GM10248 (cell line): ENCODE data around the gene SLC24A3.

Experiments
- CTCF ChIA-PET: fragments of 300-600 bp; sonication (Branson Sonifier 250); formaldehyde crosslinking; extraction: SDS; loops from one replicate; lab custom pipeline; 2021; ENCODE audit warnings: antibody characterized with exemption; lab: Yijun Ruan, JAX
- POLR2A ChIA-PET: fragments of 350-650 bp; sonication (Branson Sonifier 250); formaldehyde crosslinking; extraction: SDS; loops from one replicate; lab custom pipeline; 2020; ENCODE audit warnings: antibody characterized with exemption; lab: Yijun Ruan, JAX
- DNase-seq: peaks from one replicate; pipeline ENCODE4 v3.0.0; 2012; ENCODE audit errors: extremely low spot score
- CTCF ChIP-seq: IDR thresholded peaks from 2 replicates; pipeline ENCODE4 v1.5.1; 2012; ENCODE audit warnings: mild to moderate bottlenecking, low read depth; ENCODE audit errors: extremely low read depth, missing control alignments, control extremely low read depth

The SLC24A3 gene

DNA sequence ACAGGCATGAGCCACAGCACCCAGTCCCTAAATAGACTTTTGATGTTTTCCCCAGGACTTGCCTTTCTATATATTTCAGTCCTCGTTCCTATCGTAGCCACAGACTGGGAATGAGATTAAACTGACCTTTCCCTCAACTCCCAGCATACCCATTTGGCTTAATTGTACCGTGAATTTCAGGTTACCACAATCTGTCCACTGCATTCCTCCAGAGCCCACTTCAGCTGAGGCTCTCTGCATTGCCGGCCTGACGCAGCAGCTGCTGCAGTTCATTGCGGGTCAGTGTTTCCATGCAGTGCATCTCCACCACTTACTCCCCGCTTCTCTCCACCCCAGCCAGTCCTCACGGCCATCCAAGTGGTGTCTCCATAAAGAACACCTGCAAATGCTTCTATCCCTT lies 442.5 kb downstream of the SLC24A3 start:
- ChIA-PET CTCF (no interaction called here), POLR2A (no interaction called here)
- no peak for TF ChIP-seq CTCF
- no peak for DNase-seq

- no peak for TF ChIP-seq CTCF
- CTCF ChIA-PET: interaction anchor here (0.6 to 7.7 kb wide), 4 partner anchors 15 to 598 kb away, joined by 3 to 180 read pairs (median 3); no protein-coding TSS in a partner anchor
- POLR2A ChIA-PET: no interaction called here
- DNase-seq: peak; percentile 49
These were observed 445.7 kb downstream of the SLC24A3 start for GRCh38 chr20:19658137-19658536.

GRCh38 chr20:19659448-19659847 lies 447.0 kb downstream of the SLC24A3 start:
- no peak for DNase-seq
- ChIA-PET CTCF (interaction anchor here (1.2 to 7.7 kb wide), 4 partner anchors 14 to 1027 kb away, joined by 3 to 180 read pairs (median 30); no protein-coding TSS in a partner anchor), POLR2A (no interaction called here)
- no peak for TF ChIP-seq CTCF

DNA sequence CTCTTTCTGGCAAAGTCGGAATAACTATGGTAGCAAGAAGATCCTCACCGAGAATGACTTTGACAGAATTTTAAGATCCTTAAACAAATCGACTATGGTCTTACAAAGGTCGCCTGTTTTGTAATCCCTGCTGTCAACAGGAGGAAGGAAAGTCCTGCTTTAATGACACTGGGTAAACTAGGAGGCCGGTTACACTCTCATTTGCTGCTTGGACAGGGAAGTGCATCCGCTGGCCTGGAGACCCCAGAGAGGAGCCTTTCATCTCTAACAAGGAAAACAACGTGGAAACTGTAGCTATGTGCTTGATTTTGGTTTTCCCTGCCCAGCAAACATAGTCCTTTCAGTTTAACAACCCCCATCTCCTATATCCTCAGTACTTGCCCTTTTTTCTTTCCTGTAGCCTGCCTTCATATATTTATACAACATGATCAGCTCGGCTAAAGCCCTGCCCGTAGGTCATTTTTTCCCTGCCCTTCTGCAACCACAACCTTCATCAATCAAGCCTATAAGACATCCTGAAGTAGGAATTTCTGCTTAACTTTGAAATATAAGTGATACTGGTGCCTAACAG lies 448.5 kb downstream of the SLC24A3 start:
- ChIA-PET POLR2A (no interaction called here), CTCF (interaction anchor here (0.9 to 7.7 kb wide), 11 partner anchors 13 to 1248 kb away, joined by 3 to 180 read pairs (median 16); no protein-coding TSS in a partner anchor)
- no peak for DNase-seq
- TF ChIP-seq CTCF: no peak

- peak; percentile 90 for TF ChIP-seq CTCF
- ChIA-PET CTCF (interaction anchor here (0.7 to 7.7 kb wide), 21 partner anchors 9 to 1250 kb away, joined by 3 to 180 read pairs (median 5); no protein-coding TSS in a partner anchor), POLR2A (no interaction called here)
- peak; percentile 64 for DNase-seq
These were observed 449.5 kb downstream of the SLC24A3 start for GRCh38 chr20:19661717-19662636.

DNA sequence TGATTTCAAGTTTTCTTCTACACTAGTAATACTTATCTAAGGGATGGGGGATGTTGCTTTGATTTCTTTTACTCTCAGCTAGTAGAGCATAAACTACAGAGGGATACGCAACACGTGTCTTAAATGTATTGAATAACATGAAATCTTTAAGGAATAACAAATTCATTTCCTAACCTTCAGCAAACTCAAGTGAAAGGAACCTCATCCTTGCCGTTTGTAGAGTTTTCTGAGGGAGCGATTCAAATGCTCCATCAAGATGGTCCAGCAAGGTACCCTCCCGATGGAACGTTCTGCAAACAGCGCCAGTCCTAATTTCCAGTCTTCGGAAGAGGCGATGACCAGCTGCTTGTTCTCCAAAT lies 450.2 kb downstream of the SLC24A3 start:
- DNase-seq: no peak
- ChIA-PET CTCF (interaction anchor here (0.8 to 7.7 kb wide), 17 partner anchors 9 to 1030 kb away, joined by 3 to 180 read pairs (median 5); no protein-coding TSS in a partner anchor), POLR2A (no interaction called here)
- no peak for TF ChIP-seq CTCF
